Right atrium auricular region (tissue), 2 donors: ENCODE data around the gene CPB1. TPM values are rescaled to one million over a fixed set of nuclear protein-coding genes. Genes with fewer than 3 reads are reported as not detected.

Source experiments
- DNase-seq: peaks from one replicate; pipeline ENCODE4 v3.0.0-alpha.2; 2019; ENCODE audit warnings: low spot score
- H3K27ac ChIP-seq, 2 donors: fragments of 200-600 bp; sonication (generic); 1 replicate in 1 of 2; 2 replicates in 1 of 2; pipeline ENCODE4 v1.5.1; 2016 to 2019
- H3K27me3 ChIP-seq, 2 donors: fragments of 200-600 bp; sonication (generic); one replicate each; pipeline versions ENCODE4 v1.5.1 to v1.6.0; 2017 to 2019
- H3K36me3 ChIP-seq: fragments of 200-600 bp; sonication (generic); one replicate; pipeline ENCODE4 v1.5.1; 2016
- H3K4me1 ChIP-seq, 2 donors: fragments of 200-600 bp; sonication (generic); one replicate each; pipeline versions ENCODE4 v1.5.1 to v1.6.0; 2017 to 2019
- H3K4me3 ChIP-seq, 2 donors: fragments of 200-600 bp; sonication (generic); 1 replicate in 1 of 2; 2 replicates in 1 of 2; pipeline ENCODE4 v1.5.1; 2017 to 2019; ENCODE audit warnings: mild to moderate bottlenecking in 1 of 2, moderate library complexity in 1 of 2
- H3K9me3 ChIP-seq, 2 donors: fragments of 200-600 bp; sonication (generic); one replicate each; pipeline ENCODE4 v1.5.1; 2019
- CTCF ChIP-seq, 2 donors: fragments of 200-600 bp; sonication (generic); IDR thresholded peaks; one replicate each; pipeline ENCODE4 v1.5.1; 2019; ENCODE audit warnings: antibody characterized with exemption in 2 of 2
- total RNA-seq, 2 donors: library from RNA; depleted of rRNA; stranded (reverse); fragments of >200 nt; gene quantifications; one replicate each; pipeline ENCODE4 v1.1.0, GENCODE V29; 2016

CPB1 gene
- total RNA-seq, 2 donors from 2014 or later: 0.41 TPM; not detected in 1

DNA sequence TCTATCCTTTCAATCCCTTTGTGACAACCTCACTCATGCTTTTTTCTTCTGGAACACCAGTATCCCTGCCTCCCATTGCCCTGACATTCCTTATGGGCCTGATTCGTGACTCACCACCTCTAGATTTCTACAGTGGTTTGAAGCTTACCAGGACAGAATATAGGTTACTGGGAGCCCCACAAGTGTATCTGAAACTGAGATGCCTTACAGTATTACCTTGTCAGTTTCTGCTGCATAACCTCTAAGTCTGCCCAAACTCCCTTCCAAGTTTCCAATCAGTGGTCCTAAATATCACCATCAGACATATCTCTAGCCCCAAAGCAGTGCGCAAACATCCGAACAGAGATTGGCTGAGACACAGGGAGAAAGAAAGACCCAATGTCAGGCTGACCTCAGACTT, 5.6 kb downstream of the CPB1 start:
- Histone ChIP-seq H3K9me3 (no peaks in the 10 kb centered on the region), H3K27ac (no peak overlapping the region), H3K36me3 (no peaks in the 10 kb centered on the region), H3K4me1 (no peaks in the 10 kb centered on the region), H3K4me3 (no peak overlapping the region), H3K27me3 (no peaks in the 10 kb centered on the region)
- TF ChIP-seq CTCF (IDR thresholded peaks at IDR 0.05): no peak
- no peak for DNase-seq

DNA sequence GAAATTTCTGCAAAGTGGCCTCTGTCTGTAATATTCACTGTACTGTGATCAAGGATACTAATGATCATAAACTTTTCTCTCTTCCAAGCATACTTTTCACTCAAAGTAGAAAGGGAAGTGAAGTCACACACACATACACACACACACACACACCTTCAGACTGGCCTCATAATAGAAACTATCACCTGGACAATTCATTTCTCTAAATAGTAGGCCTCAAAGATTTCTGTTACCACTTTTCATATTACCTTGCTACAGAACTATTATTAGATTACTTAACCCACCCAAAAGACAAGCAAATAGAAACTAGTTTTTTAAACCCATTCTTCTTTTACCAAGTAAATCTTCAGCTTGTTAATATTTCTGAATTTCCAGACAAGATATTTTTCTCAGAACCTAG, 12.2 kb downstream of the CPB1 start:
- DNase-seq: no peak
- no peaks in the 10 kb centered on the region for H3K4me1 ChIP-seq
- H3K9me3 ChIP-seq: no peaks in the 10 kb centered on the region
- no peaks in the 10 kb centered on the region for H3K27me3 ChIP-seq
- H3K36me3 ChIP-seq: no peaks in the 10 kb centered on the region
- H3K27ac ChIP-seq: no peak overlapping the region
- TF ChIP-seq CTCF (IDR thresholded peaks at IDR 0.05): no peak
- H3K4me3 ChIP-seq: no peak overlapping the region

DNA sequence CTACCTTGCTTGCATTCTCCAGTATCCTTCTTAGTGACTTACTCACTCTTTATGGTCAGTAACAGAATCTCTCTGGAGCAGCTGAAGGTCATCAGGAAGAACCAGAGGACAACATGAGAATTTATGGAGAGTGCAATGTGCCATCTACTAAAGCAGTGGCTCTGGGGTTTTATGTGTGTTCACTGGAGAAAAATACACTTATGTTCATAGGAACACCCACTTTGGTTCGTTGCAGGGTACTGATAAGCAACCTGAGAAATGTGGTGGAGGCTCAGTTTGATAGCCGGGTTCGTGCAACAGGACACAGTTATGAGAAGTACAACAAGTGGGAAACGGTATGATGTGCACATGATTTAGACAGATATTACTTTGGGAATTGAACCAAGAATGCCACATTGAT, 12.8 kb downstream of the CPB1 start:
- no peak for TF ChIP-seq CTCF (IDR thresholded peaks at IDR 0.05)
- no peaks in the 10 kb centered on the region for H3K36me3 ChIP-seq
- H3K27me3 ChIP-seq: no peaks in the 10 kb centered on the region
- no peak overlapping the region for H3K27ac ChIP-seq
- no peaks in the 10 kb centered on the region for H3K4me1 ChIP-seq
- DNase-seq: no peak
- H3K9me3 ChIP-seq: no peaks in the 10 kb centered on the region
- no peak overlapping the region for H3K4me3 ChIP-seq

GRCh38 chr3:148845756-148846395, 18.3 kb downstream of the CPB1 start:
- Histone ChIP-seq H3K27ac (no peak overlapping the region), H3K9me3 (no peaks in the 10 kb centered on the region)
- TF ChIP-seq CTCF (IDR thresholded peaks at IDR 0.05): no peak

DNA sequence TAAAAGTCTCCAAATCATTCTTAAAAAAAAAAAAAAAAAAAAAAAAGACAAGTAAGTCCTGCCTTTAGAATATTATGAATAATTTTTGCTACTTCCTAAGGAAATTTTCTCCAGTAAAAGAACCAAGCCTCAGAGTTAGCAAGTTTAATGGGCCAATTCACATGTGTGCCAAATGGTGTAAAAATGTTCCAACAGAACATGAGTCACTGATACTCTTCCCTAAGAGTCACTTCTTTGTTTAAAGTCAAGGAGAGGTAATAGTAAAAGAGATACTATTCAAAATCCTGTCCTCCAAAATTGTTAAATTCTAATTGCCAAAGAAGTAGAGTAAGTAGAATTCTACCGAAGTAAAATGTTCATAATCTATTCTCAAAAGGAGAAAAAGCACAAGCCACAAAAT, 19.7 kb downstream of the CPB1 start:
- no peaks in the 10 kb centered on the region for H3K9me3 ChIP-seq
- H3K27ac ChIP-seq: no peak overlapping the region
- no peak overlapping the region for H3K4me3 ChIP-seq
- DNase-seq: no peak
- TF ChIP-seq CTCF (IDR thresholded peaks at IDR 0.05): no peak
- H3K36me3 ChIP-seq: no peaks in the 10 kb centered on the region
- H3K27me3 ChIP-seq: no peaks in the 10 kb centered on the region
- H3K4me1 ChIP-seq: no peaks in the 10 kb centered on the region

More at GRCh38 chr3:148845756-148846395, 18.3 kb downstream of the CPB1 start:
- no peak overlapping the region for H3K4me3 ChIP-seq
- H3K36me3 ChIP-seq: no peaks in the 10 kb centered on the region
- H3K4me1 ChIP-seq: no peaks in the 10 kb centered on the region
- H3K27me3 ChIP-seq: no peaks in the 10 kb centered on the region
- DNase-seq: no peak

DNA sequence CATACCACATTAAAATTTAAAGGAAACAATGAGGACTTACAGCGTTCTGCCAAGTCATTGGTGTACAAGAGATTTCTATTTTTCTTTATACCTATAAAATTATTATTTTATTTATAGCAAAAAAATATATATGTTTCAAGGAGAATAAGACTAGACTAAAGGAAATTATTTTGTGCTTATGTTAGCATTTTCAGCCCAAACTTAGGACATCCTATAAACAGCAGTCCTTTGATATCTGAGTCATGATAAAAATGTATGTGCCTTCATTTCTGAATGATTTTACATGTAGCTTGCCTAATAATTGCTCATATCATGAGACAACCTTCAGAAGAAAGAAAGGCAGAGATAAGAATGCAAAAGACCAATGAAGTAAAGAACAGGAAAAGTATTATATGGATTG, 20.8 kb downstream of the CPB1 start:
- TF ChIP-seq CTCF (IDR thresholded peaks at IDR 0.05): no peak
- DNase-seq: no peak
- no peaks in the 10 kb centered on the region for H3K36me3 ChIP-seq
- H3K4me1 ChIP-seq: no peaks in the 10 kb centered on the region
- H3K9me3 ChIP-seq: no peaks in the 10 kb centered on the region
- H3K27ac ChIP-seq: no peak overlapping the region
- no peak overlapping the region for H3K4me3 ChIP-seq
- H3K27me3 ChIP-seq: no peaks in the 10 kb centered on the region
